LoVo (cell line): ENCODE results near the gene PRM2.

ENCODE experiments used
- DNase-seq: peaks from one replicate; pipeline ENCODE4 v3.0.0-alpha.2; 2016; ENCODE audit warnings: low spot score

PRM2 gene

DNA sequence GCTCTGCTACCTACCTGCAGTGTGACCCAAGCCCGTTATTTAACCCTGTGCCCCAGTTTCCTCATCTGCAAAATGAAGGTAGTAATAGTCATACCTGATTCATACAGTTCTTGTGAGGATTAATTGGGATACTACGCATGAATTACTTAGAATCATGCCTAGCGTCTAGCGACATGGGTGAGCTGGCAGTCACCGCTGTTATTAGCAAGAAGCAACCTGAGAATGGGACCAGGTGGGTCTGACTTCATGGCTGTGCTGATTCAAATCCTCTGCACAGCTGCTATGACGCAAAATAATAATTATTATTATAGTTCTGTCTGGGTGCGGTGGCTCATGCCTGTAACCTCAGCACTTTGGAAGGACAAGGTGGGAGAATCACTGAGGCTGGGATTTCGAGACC, 28.1 kb downstream of the PRM2 start:
- no peak for DNase-seq

DNA sequence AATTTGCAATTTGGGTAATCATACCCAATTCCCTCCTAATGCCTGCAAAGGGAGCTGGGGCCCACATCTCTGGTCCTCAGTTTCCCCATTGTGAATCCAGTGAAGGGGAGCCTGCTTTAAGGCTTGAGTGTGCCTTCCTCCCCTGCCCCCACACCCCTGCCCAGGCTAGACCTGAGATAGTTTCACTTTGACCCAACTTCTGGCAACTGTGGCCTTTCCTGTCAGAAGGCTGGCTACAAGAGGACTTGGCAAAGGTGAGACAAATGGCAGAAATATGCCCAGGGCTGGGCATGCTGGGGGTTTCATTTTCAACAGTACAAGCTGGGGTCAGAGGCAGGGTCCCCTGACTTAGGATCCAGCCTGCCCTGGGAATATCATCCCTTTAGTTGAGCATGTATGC, 30.3 kb downstream of the PRM2 start:
- DNase-seq = no peak

- DNase-seq = no peak
These were observed 31.0 kb downstream of the PRM2 start for GRCh38 chr16:11245222-11245737.

DNA sequence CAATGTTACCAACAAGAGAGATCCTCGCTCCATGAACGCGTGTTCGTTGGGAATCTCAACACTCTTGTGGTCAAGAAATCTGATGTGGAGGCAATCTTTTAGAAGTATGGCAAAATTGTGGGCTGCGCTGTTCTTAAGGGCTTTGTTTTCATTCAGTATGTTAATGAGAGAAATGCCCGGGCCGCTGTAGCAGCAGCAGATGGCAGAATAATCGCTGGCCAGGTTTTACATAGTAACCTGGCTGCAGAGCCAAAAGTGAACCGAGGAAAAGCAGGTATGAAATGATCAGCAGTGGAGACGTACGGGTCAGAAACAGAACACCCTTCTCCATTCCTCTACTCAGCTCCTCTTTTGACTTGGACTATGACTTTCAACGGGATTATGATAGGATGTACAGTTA, 33.6 kb downstream of the PRM2 start:
- DNase-seq = no peak

DNA sequence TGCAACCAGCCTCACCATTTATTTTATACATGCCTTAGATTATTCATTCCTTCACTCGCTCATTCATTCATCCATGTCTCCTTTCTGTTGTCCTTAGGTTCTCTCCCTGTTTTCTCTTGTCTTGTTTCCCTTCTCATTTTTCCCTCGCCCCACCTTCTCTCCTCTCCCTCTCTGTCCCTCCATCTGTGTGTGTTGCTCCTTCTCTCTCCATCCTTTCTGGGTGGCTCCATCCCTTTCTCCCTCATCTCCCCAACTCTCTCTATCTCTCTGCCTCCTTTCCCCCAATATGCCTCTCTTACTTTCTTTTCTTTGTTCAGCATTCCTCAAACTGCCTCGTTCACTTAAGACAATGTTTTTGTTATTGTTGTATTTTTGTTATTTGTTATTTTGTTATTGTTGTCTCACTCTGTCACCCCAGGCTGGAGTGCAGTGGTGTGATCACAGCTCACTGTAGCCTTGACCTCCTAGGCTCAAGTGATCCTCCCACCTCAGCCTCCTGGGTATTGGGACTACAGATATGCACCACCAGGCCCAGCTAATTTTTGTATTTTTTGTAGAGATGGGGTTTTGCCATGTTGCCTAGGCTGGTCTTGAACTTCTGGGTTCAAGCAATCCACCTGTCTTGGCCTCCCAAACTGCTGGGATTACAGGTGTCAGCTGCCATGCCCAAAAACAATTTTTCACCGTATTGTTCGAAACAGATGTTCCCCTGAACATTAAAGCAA, 34.6 kb downstream of the PRM2 start:
- DNase-seq = no peak

DNA sequence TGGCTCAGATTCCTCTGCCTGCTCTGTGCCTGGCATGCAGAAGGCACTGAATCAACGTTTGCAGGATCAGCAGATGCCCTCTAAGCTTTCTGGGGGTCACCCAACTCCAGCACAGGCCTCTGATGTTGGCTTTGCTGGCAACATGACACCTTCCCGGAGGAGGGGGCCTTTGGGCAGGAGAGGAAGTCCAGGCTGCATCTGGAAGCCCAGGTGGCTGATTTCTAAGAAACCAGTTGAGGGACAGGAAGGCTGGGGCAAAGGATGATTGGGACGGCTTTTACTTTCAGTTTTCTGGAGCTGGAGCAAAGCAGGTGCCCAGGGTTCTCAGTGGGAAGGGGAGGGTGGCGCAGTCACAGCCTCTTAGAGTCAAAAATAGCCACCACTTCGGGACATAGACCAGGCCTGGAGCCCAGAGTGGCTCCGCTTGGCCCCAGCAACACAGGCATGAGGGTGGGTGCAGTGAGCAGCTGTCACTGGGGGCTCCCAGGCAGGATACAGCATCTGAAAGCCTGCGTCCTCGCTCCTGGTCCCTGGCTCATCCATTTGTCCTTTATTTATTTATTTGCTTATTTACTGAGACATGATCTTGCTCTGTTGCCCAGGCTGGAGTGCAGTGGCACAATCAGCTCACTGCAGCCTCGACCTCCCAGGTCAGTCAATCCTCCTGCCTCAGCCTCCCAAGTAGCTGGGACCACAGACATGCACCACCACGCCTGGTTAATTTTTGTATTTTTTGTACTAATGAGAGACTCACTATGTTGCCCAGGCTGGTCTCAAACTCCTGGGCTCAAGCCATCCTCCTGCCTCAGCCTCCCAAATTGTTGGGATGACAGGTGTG, 35.4 kb downstream of the PRM2 start:
- DNase-seq = no peak

GRCh38 chr16:11239644-11240632, 36.3 kb downstream of the PRM2 start:
- no peak for DNase-seq

GRCh38 chr16:11238272-11239202, 37.7 kb downstream of the PRM2 start:
- DNase-seq = no peak

- DNase-seq = no peak
These were observed 39.6 kb downstream of the PRM2 start for GRCh38 chr16:11236461-11237254.

DNA sequence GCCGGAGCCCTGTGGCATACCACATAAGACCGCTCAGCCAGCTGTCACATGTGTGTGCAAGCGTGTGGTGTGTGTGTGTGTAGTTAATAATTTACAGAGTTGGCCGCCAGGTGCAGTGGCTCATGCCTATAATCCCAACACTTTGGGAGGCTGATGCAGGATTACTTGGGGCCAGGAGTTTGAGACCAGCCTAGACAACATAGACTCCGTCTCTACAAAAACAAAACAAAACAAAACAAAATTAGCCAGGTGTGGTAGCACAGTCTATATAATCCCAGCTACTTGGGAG, 40.6 kb downstream of the PRM2 start:
- no peak for DNase-seq

DNA sequence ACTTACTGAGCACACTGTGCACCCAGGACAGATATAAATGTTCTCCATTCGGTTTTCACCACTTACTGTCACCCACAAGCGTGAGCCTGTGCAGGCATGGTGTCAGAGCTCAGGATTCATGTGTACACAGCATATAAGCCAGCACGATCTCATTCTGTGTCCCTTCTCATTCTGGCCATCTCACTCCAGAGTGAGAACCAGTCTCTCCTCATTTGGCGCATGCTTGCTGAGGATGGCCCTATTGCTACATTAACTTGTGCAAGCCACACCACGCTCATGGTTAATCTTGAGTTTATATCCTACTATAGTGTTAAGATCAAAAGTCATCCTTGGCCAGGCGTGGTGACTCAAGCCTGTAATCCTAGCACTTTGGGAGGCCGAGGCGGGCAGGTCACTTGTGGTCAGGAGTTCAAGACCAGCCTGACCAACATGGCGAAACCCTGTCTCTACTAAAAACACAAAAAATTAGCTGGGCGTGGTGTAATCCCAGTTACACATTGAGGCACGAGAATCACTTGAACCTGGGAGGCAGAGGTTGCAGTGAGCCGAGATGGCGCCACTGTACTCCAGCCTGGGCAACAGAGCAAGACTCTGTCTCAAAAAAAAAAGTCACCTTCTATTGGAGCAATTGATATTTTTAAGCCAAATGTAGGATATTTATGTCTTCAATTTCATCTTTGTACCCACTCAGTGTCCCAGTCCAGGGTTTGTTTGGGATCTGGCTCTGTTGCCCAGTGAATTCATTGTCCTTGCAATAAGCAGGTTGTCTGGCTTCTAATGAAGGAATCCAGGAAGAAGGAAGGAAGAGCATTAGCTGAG, 41.2 kb downstream of the PRM2 start:
- no peak for DNase-seq

DNA sequence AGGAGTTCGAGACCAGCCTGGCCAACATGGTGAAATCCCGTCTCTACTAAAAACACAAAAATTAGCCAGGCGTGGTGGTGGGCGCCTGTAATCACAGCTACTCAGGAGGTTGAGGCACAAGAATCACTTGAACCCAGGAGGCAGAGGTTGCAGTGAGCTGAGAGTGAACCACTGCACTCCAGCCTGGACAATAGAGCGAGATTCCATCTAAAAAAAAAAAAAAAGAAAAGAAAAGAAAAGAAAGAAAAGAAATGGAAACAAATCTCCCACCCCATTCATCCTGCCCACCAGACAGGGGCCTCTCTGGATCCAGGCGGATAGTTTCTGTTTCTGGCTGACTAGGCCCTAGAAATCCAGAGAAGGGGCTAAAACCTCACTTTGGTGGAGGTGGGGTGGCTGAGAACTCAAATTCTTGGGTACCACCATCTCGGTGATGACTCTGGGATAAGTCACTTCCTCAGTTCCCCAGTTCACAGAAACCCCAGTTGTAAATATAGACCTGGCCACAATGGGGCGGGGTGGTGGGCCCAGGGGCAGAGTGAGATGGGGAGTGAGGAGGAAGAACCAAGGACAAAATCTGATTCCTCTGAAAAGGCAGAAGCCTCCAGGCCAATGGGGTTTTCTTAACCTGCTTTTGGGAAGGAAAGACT, 42.4 kb downstream of the PRM2 start:
- no peak for DNase-seq

GRCh38 chr16:11232852-11233726, 43.2 kb downstream of the PRM2 start:
- no peak for DNase-seq

DNA sequence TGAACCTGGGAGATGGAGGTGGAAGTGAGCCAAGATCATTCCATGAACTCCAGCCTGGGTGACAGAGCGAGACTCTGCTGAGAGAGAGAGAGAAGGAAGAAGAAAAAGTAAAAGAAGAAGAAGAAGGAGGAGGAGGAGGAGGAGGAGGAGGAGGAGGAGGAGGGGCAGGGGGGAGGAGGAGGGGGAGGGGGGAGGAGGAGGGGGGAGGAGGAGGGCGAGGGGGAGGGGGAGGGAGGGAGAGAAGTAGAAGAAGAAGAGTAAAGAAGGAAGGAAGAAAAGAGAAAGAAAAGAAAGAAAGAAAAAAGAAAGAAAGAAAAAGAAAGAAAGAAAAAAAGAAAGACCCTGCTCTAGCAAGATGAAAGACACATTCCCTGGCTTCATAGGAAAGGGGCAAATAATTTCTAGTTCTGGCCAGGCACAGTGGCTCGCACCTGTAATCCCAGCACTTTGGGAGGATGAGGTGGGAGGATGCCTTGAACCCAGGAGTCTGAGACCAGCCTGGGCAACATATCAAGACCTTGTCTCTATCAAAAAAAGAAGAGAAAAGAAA, 43.9 kb downstream of the PRM2 start:
- DNase-seq = no peak

GRCh38 chr16:11231367-11231970, 44.8 kb downstream of the PRM2 start:
- DNase-seq = no peak

GRCh38 chr16:11229906-11230305, 46.4 kb downstream of the PRM2 start:
- no peak for DNase-seq

DNA sequence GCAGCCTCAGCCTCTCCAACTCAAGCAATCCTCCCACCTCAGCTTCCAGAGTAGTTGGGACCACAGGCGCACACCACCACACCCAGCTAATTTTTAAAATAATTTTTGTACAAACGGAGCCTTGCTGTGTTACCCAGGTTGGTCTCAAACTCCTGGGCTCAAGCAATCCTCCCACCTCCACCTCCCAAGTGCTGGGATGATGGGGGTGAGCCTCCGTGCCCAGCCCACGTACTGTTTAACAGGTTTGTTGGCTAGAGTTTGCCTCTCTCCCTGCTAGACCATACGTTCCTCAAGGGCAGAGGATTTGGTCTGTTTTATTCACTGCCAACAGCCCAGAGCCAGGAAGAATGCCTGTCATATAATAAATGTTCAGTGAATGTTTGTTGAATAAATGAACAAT, 46.8 kb downstream of the PRM2 start:
- DNase-seq = no peak
